ENCODE results near the gene LEMD1.
"Not testable (repeated sequence)": the region's sequence is repeated elsewhere in the genome, so short reads cannot be mapped to it uniquely, and the experiment has no call there.

Gene LEMD1

GRCh38 chr1:205447457-205448341 lies 25.8 kb upstream of the LEMD1 start:
- DNase-seq (ENCODE audit: low read depth, low spot score) = no peak

GRCh38 chr1:205446828-205447227 lies 25.0 kb upstream of the LEMD1 start:
- no peak for DNase-seq (ENCODE audit: low read depth, low spot score)
- no peak overlapping the region for H3K27ac ChIP-seq

More at GRCh38 chr1:205447457-205448341, 25.8 kb upstream of the LEMD1 start:
- peak overlapping the region; percentile 91 for H3K27ac ChIP-seq

- peak overlapping the region; percentile 21 for H3K27ac ChIP-seq
- no peak for DNase-seq (ENCODE audit: low read depth, low spot score)
These were observed 23.7 kb upstream of the LEMD1 start for GRCh38 chr1:205445646-205445935.

- no peak for DNase-seq (ENCODE audit: low read depth, low spot score)
- peak overlapping the region; percentile 21 for H3K27ac ChIP-seq
These were observed 23.2 kb upstream of the LEMD1 start for GRCh38 chr1:205444931-205445645.

- DNase-seq (ENCODE audit: low read depth, low spot score) = no peak
These were observed 22.6 kb upstream of the LEMD1 start for GRCh38 chr1:205444300-205444930.

GRCh38 chr1:205443585-205444299 lies 21.9 kb upstream of the LEMD1 start:
- no peak overlapping the region for H3K27ac ChIP-seq
- DNase-seq (ENCODE audit: low read depth, low spot score) = no peak

More at GRCh38 chr1:205444300-205444930, 22.6 kb upstream of the LEMD1 start:
- H3K27ac ChIP-seq = peak overlapping the region; percentile 21

- H3K27ac ChIP-seq = peak overlapping the region; percentile 66
- no peak for DNase-seq (ENCODE audit: low read depth, low spot score)
These were observed 20.3 kb upstream of the LEMD1 start for GRCh38 chr1:205442051-205442725.

- H3K27ac ChIP-seq = peak overlapping the region; percentile 66
- DNase-seq (ENCODE audit: low read depth, low spot score) = no peak
These were observed 19.8 kb upstream of the LEMD1 start for GRCh38 chr1:205441716-205442050.

GRCh38 chr1:205441318-205441633 lies 19.4 kb upstream of the LEMD1 start:
- no peak for DNase-seq (ENCODE audit: low read depth, low spot score)
- peak overlapping the region; percentile 66 for H3K27ac ChIP-seq

- DNase-seq (ENCODE audit: low read depth, low spot score) = peak; percentile 86
- H3K27ac ChIP-seq = peak overlapping the region; percentile 66
These were observed 18.8 kb upstream of the LEMD1 start for GRCh38 chr1:205440476-205441317.

GRCh38 chr1:205440121-205440475 lies 18.2 kb upstream of the LEMD1 start:
- no peak for DNase-seq (ENCODE audit: low read depth, low spot score)
- H3K27ac ChIP-seq = peak overlapping the region; percentile 66

GRCh38 chr1:205438213-205439158 lies 16.6 kb upstream of the LEMD1 start:
- no peak for DNase-seq (ENCODE audit: low read depth, low spot score)

GRCh38 chr1:205437570-205437969 lies 15.7 kb upstream of the LEMD1 start:
- no peak for DNase-seq (ENCODE audit: low read depth, low spot score)
- H3K27ac ChIP-seq = no peak overlapping the region

More at GRCh38 chr1:205438213-205439158, 16.6 kb upstream of the LEMD1 start:
- no peak overlapping the region for H3K27ac ChIP-seq

- H3K27ac ChIP-seq = no peak overlapping the region
- no peak for DNase-seq (ENCODE audit: low read depth, low spot score)
These were observed 15.0 kb upstream of the LEMD1 start for GRCh38 chr1:205436776-205437410.

- no peak overlapping the region for H3K27ac ChIP-seq
- no peak for DNase-seq (ENCODE audit: low read depth, low spot score)
These were observed 14.0 kb upstream of the LEMD1 start for GRCh38 chr1:205435578-205436573.

- H3K27ac ChIP-seq = no peak overlapping the region
- DNase-seq (ENCODE audit: low read depth, low spot score) = no peak
These were observed 12.9 kb upstream of the LEMD1 start for GRCh38 chr1:205434738-205435137.

GRCh38 chr1:205432692-205433091 lies 10.8 kb upstream of the LEMD1 start:
- H3K27ac ChIP-seq; DNase-seq (ENCODE audit: low read depth, low spot score): not testable (repeated sequence)

Measured in epithelial cell of prostate (primary cell).